GM18951 (cell line): ENCODE results near the gene ADM5.

ENCODE experiments used
- POLR2A ChIP-seq: IDR thresholded peaks from 4 replicates; pipeline ENCODE4 v1.6.1; 2011; ENCODE audit warnings: mild to moderate bottlenecking; ENCODE audit not compliant: insufficient read length, insufficient read depth; ENCODE audit errors: extremely low read depth
- in situ Hi-C: fragments of 300-500 bp; cut with MboI; formaldehyde crosslinking; loops from one replicate; pipeline ENCODE4 v1.12.0; 2022; ENCODE audit warnings: low sequenced_read_pairs, mixed read lengths, inconsistent platforms; ENCODE audit not compliant: unreplicated experiment

Gene ADM5

GRCh38 chr19:49664171-49665035, 25.0 kb upstream of the ADM5 start:
- in situ Hi-C loops: no loop called here
- TF ChIP-seq POLR2A: peak; percentile 74

- in situ Hi-C loops: no loop called here
- no peak for TF ChIP-seq POLR2A
Observed at GRCh38 chr19:49665036-49665350, 24.4 kb upstream of the ADM5 start.

- peak; percentile 74 for TF ChIP-seq POLR2A
- in situ Hi-C loops: no loop called here
Observed at GRCh38 chr19:49665351-49666119, 23.9 kb upstream of the ADM5 start, which contains the start of the genes BCL2L12 and IRF3. Gene BCL2L12, plus strand, starts transcription at chr19:49665933. Its CDS starts 760 bp downstream, at chr19:49666693. Gene IRF3, minus strand, starts transcription at chr19:49665857. Its CDS starts 1,019 bp downstream, at chr19:49664838.

GRCh38 chr19:49666120-49666444, 23.3 kb upstream of the ADM5 start:
- in situ Hi-C loops: no loop called here
- TF ChIP-seq POLR2A: no peak

GRCh38 chr19:49667473-49667872, 21.9 kb upstream of the ADM5 start:
- in situ Hi-C loops: no loop called here
- TF ChIP-seq POLR2A: no peak

- no peak for TF ChIP-seq POLR2A
- in situ Hi-C loops: no loop called here
Observed at GRCh38 chr19:49669516-49669915, 19.9 kb upstream of the ADM5 start.

- in situ Hi-C loops: no loop called here
Observed at GRCh38 chr19:49672131-49672919, 17.1 kb upstream of the ADM5 start.

GRCh38 chr19:49676136-49676783, 13.1 kb upstream of the ADM5 start:
- in situ Hi-C loops: no loop called here
- TF ChIP-seq POLR2A: peak; percentile 92

More at GRCh38 chr19:49672131-49672919, 17.1 kb upstream of the ADM5 start:
- TF ChIP-seq POLR2A: no peak

- TF ChIP-seq POLR2A: no peak
- in situ Hi-C loops: no loop called here
Observed at GRCh38 chr19:49676784-49677230, 12.6 kb upstream of the ADM5 start.

- peak; percentile 93 for TF ChIP-seq POLR2A
- in situ Hi-C loops: no loop called here
Observed at GRCh38 chr19:49677231-49677900, 12.0 kb upstream of the ADM5 start, which contains the start of gene PRMT1. Gene PRMT1, plus strand, starts transcription at chr19:49677271. Its CDS starts 10 bp downstream, at chr19:49677281.

GRCh38 chr19:49677901-49678674, 11.3 kb upstream of the ADM5 start:
- in situ Hi-C loops: no loop called here
- TF ChIP-seq POLR2A: peak; percentile 22

GRCh38 chr19:49678985-49679770, 10.2 kb upstream of the ADM5 start:
- in situ Hi-C loops: no loop called here

More at GRCh38 chr19:49678985-49679770, 10.2 kb upstream of the ADM5 start:
- no peak for TF ChIP-seq POLR2A
